ENCODE data around the gene PPP2R5D. TPM values are rescaled to one million over a fixed set of nuclear protein-coding genes. Genes with fewer than 3 reads are reported as not detected.

Gene PPP2R5D
- total and polyA plus RNA-seq, 9 of the 15 experiments (the other 6 are each of a cell fraction or from before 2014, with no cell fraction given), result 1.3 to 96.1 (median 38.4) TPM

DNA sequence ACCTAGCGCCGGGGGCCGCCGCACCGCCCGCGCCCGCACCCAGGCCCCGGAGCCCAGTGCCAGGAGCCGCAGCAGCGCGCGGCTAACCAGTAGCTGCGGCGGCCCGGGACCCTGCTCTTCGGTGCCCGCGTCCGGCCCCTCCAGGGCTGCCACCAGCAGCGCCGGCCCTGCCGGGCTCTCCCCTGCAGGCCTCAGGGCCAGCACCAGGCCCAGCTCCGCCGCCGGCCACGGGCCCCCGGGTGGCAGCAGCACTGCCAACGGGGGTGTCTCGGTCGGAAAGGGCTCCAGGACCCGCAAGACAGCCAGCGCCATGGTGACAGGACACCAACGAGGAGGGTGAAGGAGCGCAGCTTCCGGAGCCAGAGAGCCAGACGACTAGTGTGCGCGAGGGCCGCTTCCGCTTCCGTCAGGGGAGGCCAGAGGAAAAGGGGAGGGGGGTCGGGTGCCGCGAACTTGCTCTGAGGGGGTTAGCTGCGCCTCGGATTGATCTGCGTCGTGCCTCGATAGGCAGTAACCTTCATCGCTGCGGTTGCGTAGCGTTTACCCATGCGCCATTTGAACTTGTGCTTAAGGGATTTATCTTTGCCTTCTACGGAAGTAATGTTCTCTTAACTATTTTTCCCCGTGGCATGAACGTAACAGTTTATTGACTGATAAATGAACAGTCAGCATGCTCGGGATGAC, 5.4 kb upstream of the PPP2R5D start, which contains the start of gene PEX6 (continued):
- TF ChIP-seq, protein P1, sequence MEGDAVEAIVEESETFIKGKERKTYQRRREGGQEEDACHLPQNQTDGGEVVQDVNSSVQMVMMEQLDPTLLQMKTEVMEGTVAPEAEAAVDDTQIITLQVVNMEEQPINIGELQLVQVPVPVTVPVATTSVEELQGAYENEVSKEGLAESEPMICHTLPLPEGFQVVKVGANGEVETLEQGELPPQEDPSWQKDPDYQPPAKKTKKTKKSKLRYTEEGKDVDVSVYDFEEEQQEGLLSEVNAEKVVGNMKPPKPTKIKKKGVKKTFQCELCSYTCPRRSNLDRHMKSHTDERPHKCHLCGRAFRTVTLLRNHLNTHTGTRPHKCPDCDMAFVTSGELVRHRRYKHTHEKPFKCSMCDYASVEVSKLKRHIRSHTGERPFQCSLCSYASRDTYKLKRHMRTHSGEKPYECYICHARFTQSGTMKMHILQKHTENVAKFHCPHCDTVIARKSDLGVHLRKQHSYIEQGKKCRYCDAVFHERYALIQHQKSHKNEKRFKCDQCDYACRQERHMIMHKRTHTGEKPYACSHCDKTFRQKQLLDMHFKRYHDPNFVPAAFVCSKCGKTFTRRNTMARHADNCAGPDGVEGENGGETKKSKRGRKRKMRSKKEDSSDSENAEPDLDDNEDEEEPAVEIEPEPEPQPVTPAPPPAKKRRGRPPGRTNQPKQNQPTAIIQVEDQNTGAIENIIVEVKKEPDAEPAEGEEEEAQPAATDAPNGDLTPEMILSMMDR (IDR thresholded peaks at IDR 0.05 in 2 of 3, conservative IDR thresholded peaks at IDR 0.05 in 1 of 3; ENCODE audit: insufficient read depth in 2 of 3, low read depth in 1 of 3, low read length in 3 of 3), result peak in 1 of 3 experiments; percentile 3; a peak in 1 of 6 replicates
- TF ChIP-seq ZNF121 (CRISPR knock-in tag; conservative IDR thresholded peaks at IDR 0.05) (no peak), RCOR1 (IDR thresholded peaks at IDR 0.05; ENCODE audit: borderline replicate concordance in 1 of 2, low read depth in 2 of 2, low read length in 2 of 2) (peak in 1 of 2 experiments; percentile 12; a peak in 1 of 4 replicates), ESRRB (CRISPR knock-in tag; IDR thresholded peaks at IDR 0.05; ENCODE audit: borderline replicate concordance) (0 out of 2 replicates have a peak, but pooled peaks have one; percentile 9), DMBX1 (CRISPR knock-in tag; IDR thresholded peaks at IDR 0.05; ENCODE audit: borderline replicate concordance) (peak; percentile 23; the same call in 1 of the 2 replicates), MTA1 (IDR thresholded peaks at IDR 0.05; ENCODE audit: borderline replicate concordance) (0 out of 2 replicates have a peak, but pooled peaks have one; percentile 22), CEBPB (tag; IDR thresholded peaks at IDR 0.05) (0 out of 2 replicates have a peak, but pooled peaks have one; percentile 9), LARP7 (IDR thresholded peaks at IDR 0.05) (peak; percentile 40; the same call in 1 of the 2 replicates), MAX (CRISPR knock-in tag; IDR thresholded peaks at IDR 0.05) (0 out of 2 replicates have a peak, but pooled peaks have one; percentile 67), PHB2 (IDR thresholded peaks at IDR 0.05; ENCODE audit: low read depth) (no peak), ZNF316 (IDR thresholded peaks at IDR 0.05) (peak; percentile 92), POLR2AphosphoS2 (IDR thresholded peaks at IDR 0.05; ENCODE audit: low read length) (peak; percentile 83; the same call in 1 of the 2 replicates)
- TF ChIP-seq, protein P2, sequence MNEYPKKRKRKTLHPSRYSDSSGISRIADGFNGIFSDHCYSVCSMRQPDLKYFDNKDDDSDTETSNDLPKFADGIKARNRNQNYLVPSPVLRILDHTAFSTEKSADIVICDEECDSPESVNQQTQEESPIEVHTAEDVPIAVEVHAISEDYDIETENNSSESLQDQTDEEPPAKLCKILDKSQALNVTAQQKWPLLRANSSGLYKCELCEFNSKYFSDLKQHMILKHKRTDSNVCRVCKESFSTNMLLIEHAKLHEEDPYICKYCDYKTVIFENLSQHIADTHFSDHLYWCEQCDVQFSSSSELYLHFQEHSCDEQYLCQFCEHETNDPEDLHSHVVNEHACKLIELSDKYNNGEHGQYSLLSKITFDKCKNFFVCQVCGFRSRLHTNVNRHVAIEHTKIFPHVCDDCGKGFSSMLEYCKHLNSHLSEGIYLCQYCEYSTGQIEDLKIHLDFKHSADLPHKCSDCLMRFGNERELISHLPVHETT (CRISPR knock-in tag; conservative IDR thresholded peaks at IDR 0.05 in 1 of 2, IDR thresholded peaks at IDR 0.05 in 1 of 2), result peak in 1 of 2 experiments; percentile 60; a peak in 1 of 4 replicates
- TF ChIP-seq, protein P3, sequence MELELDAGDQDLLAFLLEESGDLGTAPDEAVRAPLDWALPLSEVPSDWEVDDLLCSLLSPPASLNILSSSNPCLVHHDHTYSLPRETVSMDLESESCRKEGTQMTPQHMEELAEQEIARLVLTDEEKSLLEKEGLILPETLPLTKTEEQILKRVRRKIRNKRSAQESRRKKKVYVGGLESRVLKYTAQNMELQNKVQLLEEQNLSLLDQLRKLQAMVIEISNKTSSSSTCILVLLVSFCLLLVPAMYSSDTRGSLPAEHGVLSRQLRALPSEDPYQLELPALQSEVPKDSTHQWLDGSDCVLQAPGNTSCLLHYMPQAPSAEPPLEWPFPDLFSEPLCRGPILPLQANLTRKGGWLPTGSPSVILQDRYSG (tag; conservative IDR thresholded peaks at IDR 0.05; ENCODE audit: low read depth), result peak; percentile 24; the same call in 1 of the 2 replicates
- TF ChIP-seq, protein P4, sequence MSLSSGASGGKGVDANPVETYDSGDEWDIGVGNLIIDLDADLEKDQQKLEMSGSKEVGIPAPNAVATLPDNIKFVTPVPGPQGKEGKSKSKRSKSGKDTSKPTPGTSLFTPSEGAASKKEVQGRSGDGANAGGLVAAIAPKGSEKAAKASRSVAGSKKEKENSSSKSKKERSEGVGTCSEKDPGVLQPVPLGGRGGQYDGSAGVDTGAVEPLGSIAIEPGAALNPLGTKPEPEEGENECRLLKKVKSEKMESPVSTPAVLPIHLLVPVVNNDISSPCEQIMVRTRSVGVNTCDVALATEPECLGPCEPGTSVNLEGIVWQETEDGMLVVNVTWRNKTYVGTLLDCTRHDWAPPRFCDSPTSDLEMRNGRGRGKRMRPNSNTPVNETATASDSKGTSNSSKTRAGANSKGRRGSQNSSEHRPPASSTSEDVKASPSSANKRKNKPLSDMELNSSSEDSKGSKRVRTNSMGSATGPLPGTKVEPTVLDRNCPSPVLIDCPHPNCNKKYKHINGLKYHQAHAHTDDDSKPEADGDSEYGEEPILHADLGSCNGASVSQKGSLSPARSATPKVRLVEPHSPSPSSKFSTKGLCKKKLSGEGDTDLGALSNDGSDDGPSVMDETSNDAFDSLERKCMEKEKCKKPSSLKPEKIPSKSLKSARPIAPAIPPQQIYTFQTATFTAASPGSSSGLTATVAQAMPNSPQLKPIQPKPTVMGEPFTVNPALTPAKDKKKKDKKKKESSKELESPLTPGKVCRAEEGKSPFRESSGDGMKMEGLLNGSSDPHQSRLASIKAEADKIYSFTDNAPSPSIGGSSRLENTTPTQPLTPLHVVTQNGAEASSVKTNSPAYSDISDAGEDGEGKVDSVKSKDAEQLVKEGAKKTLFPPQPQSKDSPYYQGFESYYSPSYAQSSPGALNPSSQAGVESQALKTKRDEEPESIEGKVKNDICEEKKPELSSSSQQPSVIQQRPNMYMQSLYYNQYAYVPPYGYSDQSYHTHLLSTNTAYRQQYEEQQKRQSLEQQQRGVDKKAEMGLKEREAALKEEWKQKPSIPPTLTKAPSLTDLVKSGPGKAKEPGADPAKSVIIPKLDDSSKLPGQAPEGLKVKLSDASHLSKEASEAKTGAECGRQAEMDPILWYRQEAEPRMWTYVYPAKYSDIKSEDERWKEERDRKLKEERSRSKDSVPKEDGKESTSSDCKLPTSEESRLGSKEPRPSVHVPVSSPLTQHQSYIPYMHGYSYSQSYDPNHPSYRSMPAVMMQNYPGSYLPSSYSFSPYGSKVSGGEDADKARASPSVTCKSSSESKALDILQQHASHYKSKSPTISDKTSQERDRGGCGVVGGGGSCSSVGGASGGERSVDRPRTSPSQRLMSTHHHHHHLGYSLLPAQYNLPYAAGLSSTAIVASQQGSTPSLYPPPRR (CRISPR knock-in tag; IDR thresholded peaks at IDR 0.05; ENCODE audit: borderline replicate concordance), result peak; percentile 43; the same call in 1 of the 2 replicates

Measured in K562 (cell line).